HG03103 (cell line): Measurements from ENCODE around the gene ARTN.

Experiments
- ATAC-seq: cut with Tn5 transposase; IDR thresholded peaks from one replicate; pipeline ENCODE4 v1.9.1; 2021; ENCODE audit warnings: low read depth; ENCODE audit not compliant: unreplicated experiment

ARTN gene

GRCh38 chr1:43921022-43921421 is 12.6 kb upstream of the ARTN start:
- ATAC-seq = no peak

GRCh38 chr1:43924516-43924915 is 9.1 kb upstream of the ARTN start:
- ATAC-seq = no peak

GRCh38 chr1:43925846-43926245 is 7.8 kb upstream of the ARTN start:
- no peak for ATAC-seq

DNA sequence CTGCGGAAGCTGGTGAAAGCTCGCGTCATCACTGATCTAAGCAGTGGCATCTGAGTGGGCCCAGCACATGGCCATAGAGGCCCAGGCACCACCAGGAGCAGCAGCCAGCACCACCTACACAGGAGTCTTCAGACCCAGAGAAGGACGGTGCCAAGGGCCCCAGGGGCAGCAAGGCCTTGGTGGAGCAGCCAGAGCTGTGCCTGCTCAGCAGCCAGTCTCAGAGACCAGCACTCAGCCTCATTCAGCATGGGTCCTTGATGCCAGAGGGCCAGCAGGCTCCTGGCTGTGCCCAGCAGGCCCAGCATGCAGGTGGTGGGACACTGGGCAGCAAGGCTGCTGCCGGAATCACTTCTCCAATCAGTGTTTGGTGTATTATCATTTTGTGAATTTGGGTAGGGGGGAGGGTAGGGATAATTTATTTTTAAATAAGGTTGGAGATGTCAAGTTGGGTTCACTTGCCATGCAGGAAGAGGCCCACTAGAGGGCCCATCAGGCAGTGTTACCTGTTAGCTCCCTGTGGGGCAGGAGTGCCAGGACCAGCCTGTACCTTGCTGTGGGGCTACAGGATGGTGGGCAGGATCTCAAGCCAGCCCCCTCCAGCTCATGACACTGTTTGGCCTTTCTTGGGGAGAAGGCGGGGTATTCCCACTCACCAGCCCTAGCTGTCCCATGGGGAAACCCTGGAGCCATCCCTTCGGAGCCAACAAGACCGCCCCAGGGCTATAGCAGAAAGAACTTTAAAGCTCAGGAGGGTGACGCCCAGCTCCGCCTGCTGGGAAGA is 3.2 kb upstream of the ARTN start:
- no peak for ATAC-seq

DNA sequence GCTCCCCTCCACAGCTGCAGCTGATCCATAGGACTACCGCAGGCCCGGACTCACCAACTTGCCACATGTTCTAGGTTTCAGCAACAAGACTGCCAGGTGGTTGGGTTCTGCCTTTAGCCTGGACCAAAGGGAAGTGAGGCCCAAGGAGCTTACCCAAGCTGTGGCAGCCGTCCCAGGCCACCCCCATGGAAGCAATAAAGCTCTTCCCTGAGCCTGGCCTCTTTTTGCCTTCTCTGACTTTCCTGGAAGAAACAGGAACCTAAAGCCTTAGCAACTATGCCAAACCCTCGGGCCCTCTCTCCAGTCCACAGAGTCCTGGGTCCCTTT is 2.7 kb upstream of the ARTN start:
- no peak for ATAC-seq

- no peak for ATAC-seq
These were observed 1.6 kb upstream of the ARTN start for GRCh38 chr1:43931711-43932660.

- no peak for ATAC-seq
These were observed 715 bp upstream of the ARTN start for GRCh38 chr1:43932786-43933385.

DNA sequence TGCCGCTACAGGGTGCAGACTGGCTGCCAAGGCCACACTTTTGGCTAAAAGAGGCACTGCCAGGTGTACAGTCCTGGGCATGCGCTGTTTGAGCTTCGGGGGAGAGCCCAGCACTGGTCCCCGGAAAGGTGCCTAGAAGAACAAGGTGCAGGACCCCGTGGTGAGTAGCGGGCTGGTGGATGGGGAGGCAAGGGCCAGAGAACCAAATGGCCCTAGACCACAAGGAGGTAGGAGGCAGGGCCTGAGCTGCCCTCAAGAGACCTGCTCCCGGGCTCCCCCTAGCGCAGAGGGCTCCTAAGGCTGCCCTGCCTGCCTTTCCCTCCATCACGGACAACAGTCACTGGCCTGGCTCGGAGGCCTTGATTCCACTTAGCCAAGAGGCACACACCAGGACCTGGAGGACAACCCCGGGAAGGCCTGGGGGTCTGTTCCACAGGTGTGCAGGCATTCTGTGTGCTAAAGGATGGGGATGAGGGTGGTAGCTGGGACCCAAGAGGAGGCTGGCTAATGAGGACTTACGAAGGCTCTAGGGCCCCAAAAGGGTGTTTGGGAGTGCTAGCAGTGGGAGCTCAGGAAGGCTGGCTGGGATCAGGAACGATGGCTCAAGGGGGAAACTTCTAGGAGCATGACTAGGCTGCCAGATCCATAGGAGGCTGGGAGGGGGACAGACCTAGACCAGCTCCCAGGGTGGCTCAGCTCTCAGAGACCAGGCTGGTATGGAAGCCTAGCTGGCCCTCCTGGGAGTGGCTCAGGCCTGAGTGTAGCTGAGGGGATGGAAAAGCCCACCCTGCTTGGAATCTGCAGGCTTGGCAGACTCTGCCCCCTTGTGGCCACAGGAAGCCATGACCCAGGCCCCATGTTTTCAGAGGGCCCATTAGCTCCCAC is 742 bp downstream of the ARTN start:
- ATAC-seq = no peak

- no peak for ATAC-seq
These were observed 1.4 kb downstream of the ARTN start for GRCh38 chr1:43934986-43935324.

DNA sequence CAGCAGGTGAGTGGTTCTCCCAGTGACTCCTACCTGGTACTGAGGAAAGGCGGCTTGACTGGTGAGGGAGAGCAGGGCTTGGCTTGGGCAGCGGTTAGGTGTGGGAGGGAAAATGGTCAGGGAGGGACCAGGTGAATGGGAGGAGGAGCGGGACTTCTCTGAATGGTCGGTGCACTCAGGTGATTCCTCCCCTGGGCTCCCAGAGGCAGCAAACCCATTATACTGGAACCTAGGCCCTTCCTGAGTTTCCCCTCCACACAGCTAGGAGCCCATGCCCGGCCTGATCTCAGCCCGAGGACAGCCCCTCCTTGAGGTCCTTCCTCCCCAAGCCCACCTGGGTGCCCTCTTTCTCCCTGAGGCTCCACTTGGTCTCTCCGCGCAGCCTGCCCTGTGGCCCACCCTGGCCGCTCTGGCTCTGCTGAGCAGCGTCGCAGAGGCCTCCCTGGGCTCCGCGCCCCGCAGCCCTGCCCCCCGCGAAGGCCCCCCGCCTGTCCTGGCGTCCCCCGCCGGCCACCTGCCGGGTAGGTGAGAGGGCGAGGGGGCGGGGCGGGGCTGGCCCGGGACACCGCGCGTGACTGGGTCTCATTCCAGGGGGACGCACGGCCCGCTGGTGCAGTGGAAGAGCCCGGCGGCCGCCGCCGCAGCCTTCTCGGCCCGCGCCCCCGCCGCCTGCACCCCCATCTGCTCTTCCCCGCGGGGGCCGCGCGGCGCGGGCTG is 2.3 kb downstream of the ARTN start:
- ATAC-seq = no peak

GRCh38 chr1:43936431-43937151 is 3.0 kb downstream of the ARTN start:
- ATAC-seq = no peak

DNA sequence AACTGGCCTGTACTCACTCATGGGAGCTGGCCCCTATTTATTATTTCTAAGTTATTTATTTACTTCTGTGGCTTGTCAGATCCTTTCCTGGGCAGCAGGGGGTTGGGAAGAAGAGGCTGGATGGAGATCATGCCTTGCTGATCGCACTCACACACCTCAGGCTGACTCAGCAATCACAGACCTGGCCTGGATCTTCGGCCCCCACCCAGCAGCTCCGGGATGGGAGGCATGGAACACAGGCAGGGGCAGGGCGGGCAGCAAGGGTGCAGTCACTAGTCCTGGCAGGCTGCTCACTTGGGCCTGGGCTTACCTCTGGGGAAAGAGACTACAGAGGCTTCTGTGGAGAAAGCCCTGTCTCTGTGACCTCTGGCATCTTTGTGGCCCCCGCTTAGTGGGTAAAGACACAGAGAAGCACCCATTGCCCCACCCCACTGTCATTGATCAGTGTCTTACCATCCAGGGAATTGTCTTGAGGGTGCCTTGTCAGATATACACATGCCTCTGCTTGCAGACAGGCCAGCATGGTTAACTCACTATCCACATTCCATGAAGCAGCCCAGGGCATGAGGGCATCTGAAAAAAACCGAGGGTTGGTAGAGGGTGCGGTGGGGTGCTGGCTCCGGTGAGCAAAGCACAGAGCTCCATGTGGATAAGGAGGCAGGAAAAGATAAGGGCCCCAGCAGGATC is 3.7 kb downstream of the ARTN start:
- ATAC-seq = no peak

- ATAC-seq = no peak
These were observed 4.8 kb downstream of the ARTN start for GRCh38 chr1:43938383-43938782.

GRCh38 chr1:43938892-43939587 is 5.4 kb downstream of the ARTN start:
- ATAC-seq = no peak

DNA sequence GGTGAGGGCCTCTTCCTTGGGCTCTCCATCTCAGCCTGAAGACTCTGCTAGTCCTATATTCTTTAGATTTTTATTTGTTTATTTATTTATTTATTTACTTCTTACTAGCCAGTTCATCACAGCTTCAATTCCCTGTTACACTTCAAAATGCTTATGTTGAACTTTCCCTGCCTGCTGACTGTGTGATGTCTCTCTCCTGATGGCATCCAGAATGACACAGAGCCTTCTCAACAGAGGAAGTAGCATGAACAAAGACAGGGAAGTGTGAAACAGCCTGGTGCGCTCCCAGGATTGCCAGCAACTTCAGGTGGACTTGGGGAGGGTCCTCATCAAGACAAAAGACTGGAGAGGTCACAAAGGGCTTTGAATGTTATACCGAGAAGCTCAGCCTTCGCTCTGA is 8.8 kb downstream of the ARTN start:
- ATAC-seq = no peak

- ATAC-seq = no peak
These were observed 11.3 kb downstream of the ARTN start for GRCh38 chr1:43944860-43945259.

- ATAC-seq = no peak
These were observed 12.2 kb downstream of the ARTN start for GRCh38 chr1:43945674-43946235.
